ENCODE measurements around the gene ARHGAP26.

DNA sequence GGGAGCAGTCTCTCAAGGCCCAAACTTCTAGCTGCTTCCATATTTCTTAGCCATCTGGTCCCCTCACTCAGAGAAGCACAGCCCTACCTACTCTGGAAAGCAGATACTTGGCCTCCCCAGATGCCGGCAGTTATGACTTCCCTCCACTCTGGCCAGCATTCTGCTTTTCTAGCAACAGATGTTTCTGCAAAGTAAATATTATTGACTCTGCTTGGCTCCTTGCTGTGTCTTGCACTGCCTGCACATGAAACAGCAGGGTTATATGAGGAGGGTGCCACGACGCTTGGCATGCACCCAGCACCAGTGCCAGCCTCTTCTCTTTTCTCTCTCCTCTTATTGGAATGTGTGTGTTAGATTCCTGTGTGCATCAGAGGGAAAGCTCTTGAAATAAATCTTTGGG is 99.7 kb downstream of the ARHGAP26 start:
- TF ChIP-seq, protein P1, sequence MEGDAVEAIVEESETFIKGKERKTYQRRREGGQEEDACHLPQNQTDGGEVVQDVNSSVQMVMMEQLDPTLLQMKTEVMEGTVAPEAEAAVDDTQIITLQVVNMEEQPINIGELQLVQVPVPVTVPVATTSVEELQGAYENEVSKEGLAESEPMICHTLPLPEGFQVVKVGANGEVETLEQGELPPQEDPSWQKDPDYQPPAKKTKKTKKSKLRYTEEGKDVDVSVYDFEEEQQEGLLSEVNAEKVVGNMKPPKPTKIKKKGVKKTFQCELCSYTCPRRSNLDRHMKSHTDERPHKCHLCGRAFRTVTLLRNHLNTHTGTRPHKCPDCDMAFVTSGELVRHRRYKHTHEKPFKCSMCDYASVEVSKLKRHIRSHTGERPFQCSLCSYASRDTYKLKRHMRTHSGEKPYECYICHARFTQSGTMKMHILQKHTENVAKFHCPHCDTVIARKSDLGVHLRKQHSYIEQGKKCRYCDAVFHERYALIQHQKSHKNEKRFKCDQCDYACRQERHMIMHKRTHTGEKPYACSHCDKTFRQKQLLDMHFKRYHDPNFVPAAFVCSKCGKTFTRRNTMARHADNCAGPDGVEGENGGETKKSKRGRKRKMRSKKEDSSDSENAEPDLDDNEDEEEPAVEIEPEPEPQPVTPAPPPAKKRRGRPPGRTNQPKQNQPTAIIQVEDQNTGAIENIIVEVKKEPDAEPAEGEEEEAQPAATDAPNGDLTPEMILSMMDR (IDR thresholded peaks at IDR 0.05 in 8 of 11, conservative IDR thresholded peaks at IDR 0.05 in 3 of 11) = no peak
- no peak for TF ChIP-seq POLR2A (IDR thresholded peaks at IDR 0.05)
- no peak for TF ChIP-seq POLR2AphosphoS5 (IDR thresholded peaks at IDR 0.05)
